ENCODE measurements around the gene OSGEP. TPM values are rescaled to one million over a fixed set of nuclear protein-coding genes. Genes with fewer than 3 reads are reported as not detected.

Gene OSGEP
- total RNA-seq, 2 experiments from 2014 or later, result 76.6 to 86.6 TPM

- Histone ChIP-seq H2AFZ (ENCODE audit: low read length) (peak overlapping the region; percentile 93; the same call in 1 of the 2 replicates), H3K9me2 (ENCODE audit: insufficient read depth, low read length) (no peaks in the 10 kb centered on the region), H3K4me1 (ENCODE audit: insufficient read depth, low read length, poor library complexity, severe bottlenecking) (peaks cover 18% of the 10 kb centered on the region), H3K79me2 (ENCODE audit: insufficient read depth, low read depth, low read length) (peaks cover 43% of the 10 kb centered on the region), H3K36me3 (ENCODE audit: insufficient read depth, low read length) (peaks cover 44% of the 10 kb centered on the region), H3K4me3 (ENCODE audit: low read depth, low read length, poor library complexity, severe bottlenecking) (peak overlapping the region; percentile 83), H4K20me1 (ENCODE audit: insufficient read depth, low read length) (peaks cover 17% of the 10 kb centered on the region), H3K9me3 (ENCODE audit: low read length) (no peaks in the 10 kb centered on the region), H3K4me2 (ENCODE audit: low read length) (peak overlapping the region; percentile 89), H3K27ac (ENCODE audit: low read depth, low read length, poor library complexity, severe bottlenecking) (peak overlapping the region; percentile 71)
- no TSS peak for BruUV-seq (replicated peaks)
- ChIA-PET POLR2A (interaction anchor here (0.8 to 4.1 kb wide), 11 partner anchors 8 to 143 kb away, joined by 3 to 32 read pairs (median 6); partner anchors contain the start of genes APEX1, OSGEP, PARP2 and PIP4P1), CTCF (ENCODE audit: unreplicated experiment) (interaction anchor here (0.6 to 1.0 kb wide), 3 partner anchors 45 to 142 kb away, joined by 3 to 4 read pairs (median 3); no protein-coding TSS in a partner anchor)
- TF ChIP-seq CTCF (conservative IDR thresholded peaks at IDR 0.05; ENCODE audit: low read length) (no peak), EZH2phosphoT487 (IDR thresholded peaks at IDR 0.05; ENCODE audit: borderline replicate concordance, low read depth, low read length) (no peak)
- intact Hi-C loops (cut with micrococcal nuclease; ENCODE audit: unreplicated experiment), result loop anchor here (1.0 to 10.0 kb wide), 4 partner anchors 57 to 1455 kb away; partner anchors contain the start of genes PARP2 and TEP1
- peak; percentile 61 for DNase-seq (ENCODE audit: low spot score)
Measured at GRCh38 chr14:20469890-20470602, 15.4 kb upstream of the OSGEP start.

GRCh38 chr14:20469242-20469889 is 14.8 kb upstream of the OSGEP start, which contains the start of gene PNP:
Gene PNP, plus strand, starts transcription at chr14:20469406. Its CDS starts 119 bp downstream, at chr14:20469525.
- peak; percentile 21; the same call in 1 of the 2 replicates for TF ChIP-seq CTCF (conservative IDR thresholded peaks at IDR 0.05; ENCODE audit: low read length)
- no peak for TF ChIP-seq EZH2phosphoT487 (IDR thresholded peaks at IDR 0.05; ENCODE audit: borderline replicate concordance, low read depth, low read length)
- Histone ChIP-seq H3K4me3 (ENCODE audit: low read depth, low read length, poor library complexity, severe bottlenecking) (peak within 1 kb of the TSS; percentile 83), H3K36me3 (ENCODE audit: insufficient read depth, low read length) (peaks cover 37% of the 10 kb centered on the region), H3K79me2 (ENCODE audit: insufficient read depth, low read depth, low read length) (peaks cover 43% of the 10 kb centered on the region), H3K9me2 (ENCODE audit: insufficient read depth, low read length) (no peaks in the 10 kb centered on the region), H3K4me2 (ENCODE audit: low read length) (peak within 1 kb of the TSS; percentile 89), H3K27ac (ENCODE audit: low read depth, low read length, poor library complexity, severe bottlenecking) (peak within 1 kb of the TSS; percentile 71), H3K4me1 (ENCODE audit: insufficient read depth, low read length, poor library complexity, severe bottlenecking) (peaks cover 23% of the 10 kb centered on the region), H2AFZ (ENCODE audit: low read length) (peak within 1 kb of the TSS; percentile 93), H3K9me3 (ENCODE audit: low read length) (no peaks in the 10 kb centered on the region), H4K20me1 (ENCODE audit: insufficient read depth, low read length) (peaks cover 17% of the 10 kb centered on the region)
- POLR2A ChIA-PET, result interaction anchor here (0.8 to 4.1 kb wide), 11 partner anchors 9 to 144 kb away, joined by 3 to 32 read pairs (median 6); partner anchors contain the start of genes APEX1, OSGEP, PARP2 and PIP4P1
- CTCF ChIA-PET (ENCODE audit: unreplicated experiment), result interaction anchor here (0.6 to 1.0 kb wide), 3 partner anchors 45 to 142 kb away, joined by 3 to 4 read pairs (median 3); no protein-coding TSS in a partner anchor
- BruUV-seq (replicated peaks), result no TSS peak
- intact Hi-C loops (cut with micrococcal nuclease; ENCODE audit: unreplicated experiment), result loop anchor here (1.0 to 10.0 kb wide), 3 partner anchors 56 to 1455 kb away; partner anchors contain the start of genes PARP2 and TEP1
- DNase-seq (ENCODE audit: low spot score), result peak; percentile 92
